ES-I3 (cell line): ENCODE measurements around the gene TNPO2.

Experiments
- H3K36me3 ChIP-seq: 2 replicates; pipeline ENCODE4 v1.6.1; 2013; ENCODE audit warnings: mild to moderate bottlenecking, low read length, control low read depth, moderate library complexity; ENCODE audit not compliant: insufficient read depth
- H3K4me1 ChIP-seq: 2 replicates; pipeline ENCODE4 v1.6.1; 2013; ENCODE audit warnings: mild to moderate bottlenecking, control low read depth, low read length; ENCODE audit not compliant: insufficient read depth
- H3K9ac ChIP-seq: 2 replicates; pipeline ENCODE4 v1.6.1; 2013; ENCODE audit warnings: low read depth, mild to moderate bottlenecking, low read length, moderate library complexity
- H3K9me3 ChIP-seq: 2 replicates; pipeline ENCODE4 v1.6.1; 2013; ENCODE audit warnings: mild to moderate bottlenecking, low read length, moderate library complexity; ENCODE audit not compliant: control insufficient read depth, insufficient read depth

The TNPO2 gene

GRCh38 chr19:12723641-12724426, at the start of gene TNPO2:
Gene TNPO2 (minus strand): TSS chr19:12723932. CDS start chr19:12720977, 2,955 bp downstream.
- Histone ChIP-seq H3K9ac (peak within 1 kb of the TSS; percentile 83), H3K36me3 (peaks cover 3% of the 10 kb centered on the region; the same call in 1 of the 2 replicates), H3K4me1 (peaks cover 4% of the 10 kb centered on the region; the same call in 1 of the 2 replicates), H3K9me3 (no peaks in the 10 kb centered on the region)

DNA sequence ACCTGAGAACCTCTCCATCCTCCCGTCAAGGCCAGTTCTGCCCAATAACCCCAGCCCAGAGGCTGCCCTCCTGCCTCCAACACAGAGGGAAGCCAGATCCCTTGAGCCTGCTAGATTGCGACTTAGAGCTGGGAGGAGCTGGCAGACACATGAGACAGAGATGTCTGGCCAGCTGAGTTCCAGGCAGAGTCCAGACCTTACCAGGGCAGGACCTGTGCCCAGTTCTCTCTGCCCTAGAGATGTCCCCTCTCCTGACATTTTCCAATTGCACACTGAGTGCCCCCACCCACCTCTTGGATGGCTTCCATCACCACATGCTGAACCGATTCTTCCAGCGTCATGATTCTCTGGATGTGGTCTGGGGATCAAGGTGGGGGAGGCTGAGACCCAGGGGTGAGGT, 48.6 kb upstream of the TNPO2 start:
- Histone ChIP-seq H3K9me3 (no peaks in the 10 kb centered on the region), H3K4me1 (no peaks in the 10 kb centered on the region), H3K36me3 (no peaks in the 10 kb centered on the region), H3K9ac (no peak overlapping the region)

DNA sequence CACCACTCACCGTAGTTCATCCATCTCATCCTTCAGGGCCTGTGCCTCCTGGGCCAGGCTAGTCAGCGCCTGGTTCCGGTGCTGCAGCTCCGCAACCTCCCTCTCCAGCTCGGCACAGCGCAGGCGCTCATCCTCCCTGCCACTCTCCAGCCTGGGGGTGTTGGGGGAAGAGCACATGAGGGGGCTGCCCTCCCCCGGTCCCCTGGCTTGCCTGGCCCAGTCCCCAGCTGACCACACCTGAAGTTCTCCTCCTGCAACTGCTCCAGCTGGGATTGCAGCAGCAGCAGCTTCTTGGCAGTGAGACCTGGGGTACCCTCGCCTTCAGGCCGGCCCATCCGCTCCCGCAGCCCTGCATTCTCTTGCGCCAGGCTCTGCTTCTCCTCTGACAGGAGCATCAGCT, 47.2 kb upstream of the TNPO2 start:
- H3K9ac ChIP-seq: no peak overlapping the region
- no peaks in the 10 kb centered on the region for H3K4me1 ChIP-seq
- H3K36me3 ChIP-seq: no peaks in the 10 kb centered on the region
- H3K9me3 ChIP-seq: no peaks in the 10 kb centered on the region

DNA sequence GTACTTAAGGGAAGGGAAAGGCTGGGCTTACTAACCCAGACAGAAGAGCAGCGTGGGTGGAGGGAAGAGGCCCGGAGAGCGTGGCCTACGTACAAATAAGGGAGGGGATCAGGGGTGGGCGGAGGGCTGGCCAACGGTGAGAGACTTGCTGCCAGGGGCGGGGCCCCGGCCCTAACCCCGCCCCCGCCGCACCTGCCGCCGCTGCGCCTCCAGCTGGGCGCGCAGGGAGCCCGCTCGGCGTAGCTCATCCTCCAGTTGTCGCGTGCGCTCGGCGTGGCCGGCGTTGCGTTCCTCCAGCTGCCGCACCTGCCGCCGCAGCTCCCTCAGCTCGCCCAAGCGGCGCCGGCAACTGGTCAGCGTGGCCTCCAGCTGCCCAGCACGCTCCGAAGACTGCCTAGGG, 46.0 kb upstream of the TNPO2 start:
- Histone ChIP-seq H3K9me3 (no peaks in the 10 kb centered on the region), H3K36me3 (no peaks in the 10 kb centered on the region), H3K4me1 (no peaks in the 10 kb centered on the region), H3K9ac (0 out of 2 replicates have a peak overlapping the region, but pooled peaks have one; percentile 9)

DNA sequence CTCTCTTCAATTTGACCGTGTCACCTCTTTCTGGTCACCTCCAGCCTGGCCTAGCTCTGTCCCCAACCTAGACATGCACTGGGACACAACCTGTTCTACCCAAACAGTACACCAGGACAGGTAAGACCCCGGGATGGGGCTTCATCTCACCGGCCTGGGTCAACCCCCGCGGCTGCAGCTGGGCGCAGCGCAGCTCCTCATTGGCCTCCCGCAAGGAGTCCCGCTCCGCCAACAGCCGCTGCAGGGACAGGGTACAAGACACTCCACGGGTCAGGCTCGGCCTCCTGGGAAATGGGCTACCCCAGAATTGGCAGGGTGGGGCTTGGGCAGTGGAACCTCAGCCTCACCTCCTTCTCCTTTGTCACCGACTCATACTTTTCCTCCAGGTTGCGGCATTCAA, 43.9 kb upstream of the TNPO2 start:
- Histone ChIP-seq H3K9me3 (no peaks in the 10 kb centered on the region), H3K36me3 (no peaks in the 10 kb centered on the region), H3K4me1 (no peaks in the 10 kb centered on the region), H3K9ac (no peak overlapping the region)

- H3K36me3 ChIP-seq: no peaks in the 10 kb centered on the region
- H3K9me3 ChIP-seq: no peaks in the 10 kb centered on the region
- no peak overlapping the region for H3K9ac ChIP-seq
- H3K4me1 ChIP-seq: no peaks in the 10 kb centered on the region
Observed at GRCh38 chr19:12767150-12767549, 43.4 kb upstream of the TNPO2 start.

DNA sequence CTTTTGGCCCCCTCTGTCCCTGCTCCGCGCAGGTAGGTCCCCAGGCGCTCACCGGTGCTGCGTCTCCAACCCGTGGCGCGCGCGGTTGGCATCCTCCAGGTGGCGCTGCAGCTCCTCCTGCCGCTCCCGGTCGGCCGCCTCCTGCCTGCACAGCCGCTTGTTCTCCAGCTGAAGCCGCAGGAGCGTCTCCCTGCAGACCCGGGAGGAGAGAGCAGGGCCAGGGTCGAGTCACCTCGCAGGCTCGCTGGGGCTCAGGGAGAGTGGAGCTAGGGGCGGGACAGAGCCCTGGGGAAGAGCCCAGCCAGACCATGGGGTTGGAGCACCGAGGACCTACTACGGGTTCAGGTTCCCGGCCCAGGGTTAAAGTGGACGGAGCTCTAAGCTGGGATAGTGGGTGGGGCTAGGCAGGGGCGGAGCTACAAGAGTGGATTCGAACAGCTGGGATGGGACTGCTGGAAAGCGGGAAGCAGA, 42.4 kb upstream of the TNPO2 start:
- Histone ChIP-seq H3K36me3 (no peaks in the 10 kb centered on the region), H3K4me1 (no peaks in the 10 kb centered on the region), H3K9me3 (no peaks in the 10 kb centered on the region), H3K9ac (peak overlapping the region; percentile 56; the same call in 1 of the 2 replicates)

DNA sequence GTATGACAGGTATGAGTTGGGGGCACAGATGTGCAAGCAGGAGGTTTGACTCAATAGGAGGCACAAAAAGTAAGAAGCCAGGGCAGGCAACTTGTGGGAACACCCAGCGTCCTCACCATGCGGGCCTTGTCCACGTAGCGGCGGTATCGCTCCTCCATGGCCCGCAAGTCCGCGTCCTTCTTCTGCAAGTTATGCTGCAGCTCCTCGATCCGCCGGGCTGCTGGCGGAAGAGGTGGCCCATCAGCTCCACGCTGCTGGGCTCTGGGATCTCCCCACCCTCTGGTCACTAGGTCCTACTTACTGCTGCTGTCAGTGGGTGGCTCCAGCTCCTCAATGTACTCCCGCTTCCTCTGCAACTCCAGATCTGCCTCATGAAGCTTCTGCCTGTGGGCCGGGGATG, 41.0 kb upstream of the TNPO2 start:
- Histone ChIP-seq H3K9me3 (no peaks in the 10 kb centered on the region), H3K4me1 (no peaks in the 10 kb centered on the region), H3K9ac (no peak overlapping the region), H3K36me3 (no peaks in the 10 kb centered on the region)

- no peak overlapping the region for H3K9ac ChIP-seq
- H3K36me3 ChIP-seq: no peaks in the 10 kb centered on the region
- no peaks in the 10 kb centered on the region for H3K4me1 ChIP-seq
- H3K9me3 ChIP-seq: no peaks in the 10 kb centered on the region
Observed at GRCh38 chr19:12763100-12763499, 39.4 kb upstream of the TNPO2 start.

- H3K36me3 ChIP-seq: no peaks in the 10 kb centered on the region
- no peaks in the 10 kb centered on the region for H3K4me1 ChIP-seq
- no peaks in the 10 kb centered on the region for H3K9me3 ChIP-seq
- no peak overlapping the region for H3K9ac ChIP-seq
Observed at GRCh38 chr19:12759686-12760085, 36.0 kb upstream of the TNPO2 start.

GRCh38 chr19:12757544-12758274, 34.0 kb upstream of the TNPO2 start:
- Histone ChIP-seq H3K9me3 (no peaks in the 10 kb centered on the region), H3K9ac (peak overlapping the region; percentile 48; the same call in 1 of the 2 replicates), H3K36me3 (no peaks in the 10 kb centered on the region), H3K4me1 (no peaks in the 10 kb centered on the region)

GRCh38 chr19:12756150-12756883, 32.6 kb upstream of the TNPO2 start:
- Histone ChIP-seq H3K9ac (no peak overlapping the region), H3K36me3 (no peaks in the 10 kb centered on the region), H3K9me3 (no peaks in the 10 kb centered on the region), H3K4me1 (no peaks in the 10 kb centered on the region)

DNA sequence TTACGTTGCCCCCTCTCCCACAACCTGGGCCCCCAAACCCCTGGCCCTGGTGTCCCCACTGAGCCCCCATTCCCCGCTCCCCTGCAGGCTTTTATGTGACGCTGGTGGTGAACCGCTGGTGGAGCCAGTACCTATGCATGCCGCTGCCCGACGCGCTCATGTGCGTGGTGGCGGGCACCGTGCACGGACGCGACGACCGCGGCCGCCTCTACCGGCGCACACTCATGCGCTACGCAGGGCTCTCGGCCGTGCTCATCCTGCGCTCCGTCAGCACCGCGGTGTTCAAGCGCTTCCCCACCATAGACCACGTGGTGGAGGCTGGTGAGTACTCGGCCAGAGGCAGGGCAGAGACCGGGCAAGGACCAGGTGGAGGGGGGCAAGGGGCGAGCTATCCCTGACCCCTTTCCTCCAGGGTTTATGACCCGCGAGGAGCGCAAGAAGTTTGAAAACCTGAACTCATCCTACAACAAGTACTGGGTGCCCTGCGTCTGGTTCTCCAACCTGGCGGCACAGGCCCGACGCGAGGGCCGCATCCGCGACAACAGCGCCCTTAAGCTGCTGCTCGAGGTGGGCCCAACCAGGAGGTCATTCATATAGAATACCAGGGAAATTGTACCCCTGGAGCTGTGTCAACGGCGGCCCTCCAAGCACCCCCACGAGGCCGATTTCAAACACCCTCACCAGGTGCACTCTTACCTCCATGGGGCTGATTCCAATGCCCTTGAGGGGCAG, 30.9 kb upstream of the TNPO2 start:
- no peak overlapping the region for H3K9ac ChIP-seq
- no peaks in the 10 kb centered on the region for H3K4me1 ChIP-seq
- no peaks in the 10 kb centered on the region for H3K9me3 ChIP-seq
- no peaks in the 10 kb centered on the region for H3K36me3 ChIP-seq
